ENCODE measurements around the gene LRRC27.

The LRRC27 gene

GRCh38 chr10:132339276-132339675 is 7.3 kb downstream of the LRRC27 start:
- no peak for DNase-seq

- no peak for DNase-seq
These were observed 9.0 kb downstream of the LRRC27 start for GRCh38 chr10:132341017-132341416.

- no peak for DNase-seq
These were observed 9.8 kb downstream of the LRRC27 start for GRCh38 chr10:132341781-132342180.

- no peak for DNase-seq
These were observed 10.6 kb downstream of the LRRC27 start for GRCh38 chr10:132342553-132342952.

GRCh38 chr10:132344386-132344785 is 12.4 kb downstream of the LRRC27 start:
- no peak for DNase-seq

GRCh38 chr10:132345345-132345744 is 13.4 kb downstream of the LRRC27 start:
- no peak for DNase-seq

- no peak for DNase-seq
These were observed 14.8 kb downstream of the LRRC27 start for GRCh38 chr10:132346806-132347205.

GRCh38 chr10:132347211-132347930 is 15.4 kb downstream of the LRRC27 start:
- no peak for DNase-seq

- no peak for DNase-seq
These were observed 15.9 kb downstream of the LRRC27 start for GRCh38 chr10:132347931-132348267.

- DNase-seq: no peak
These were observed 17.8 kb downstream of the LRRC27 start for GRCh38 chr10:132349766-132350165.

- DNase-seq: no peak
These were observed 18.4 kb downstream of the LRRC27 start for GRCh38 chr10:132350391-132350790.

- no peak for DNase-seq
These were observed 19.0 kb downstream of the LRRC27 start for GRCh38 chr10:132350946-132351345.

- DNase-seq: no peak
These were observed 19.6 kb downstream of the LRRC27 start for GRCh38 chr10:132351611-132352010.

- peak; percentile 27 for DNase-seq
These were observed 20.7 kb downstream of the LRRC27 start for GRCh38 chr10:132352462-132353308.

GRCh38 chr10:132353456-132354355 is 21.7 kb downstream of the LRRC27 start:
- DNase-seq: no peak

- no peak for DNase-seq
These were observed 22.5 kb downstream of the LRRC27 start for GRCh38 chr10:132354356-132355094.

GRCh38 chr10:132355297-132355696 is 23.3 kb downstream of the LRRC27 start:
- DNase-seq: no peak

GRCh38 chr10:132355754-132356153 is 23.8 kb downstream of the LRRC27 start:
- DNase-seq: no peak

- no peak for DNase-seq
These were observed 24.7 kb downstream of the LRRC27 start for GRCh38 chr10:132356621-132357195.

GRCh38 chr10:132357286-132358058 is 25.5 kb downstream of the LRRC27 start:
- DNase-seq: no peak

GRCh38 chr10:132359305-132360040 is 27.5 kb downstream of the LRRC27 start:
- DNase-seq: no peak
